Measurements from ENCODE around the gene SH2D2A. TPM values are rescaled to one million over a fixed set of nuclear protein-coding genes. Genes with fewer than 3 reads are reported as not detected.

The SH2D2A gene
- polyA plus RNA-seq, 1 of the 3 experiments (the other 2 are of a cell fraction) = not detected

GRCh38 chr1:156860628-156861423 is 44.2 kb upstream of the SH2D2A start, which contains the start of gene NTRK1:
Gene NTRK1 (plus strand): TSS chr1:156860865. CDS start chr1:156860935, 70 bp downstream.
- TF ChIP-seq SIN3A (IDR thresholded peaks at IDR 0.05; ENCODE audit: borderline replicate concordance, low read depth, low read length) (peak; percentile 75; the same call in 1 of the 2 replicates), MAX (IDR thresholded peaks at IDR 0.05; ENCODE audit: low read depth) (0 out of 2 replicates have a peak, but pooled peaks have one; percentile 32), EP300 (IDR thresholded peaks at IDR 0.05; ENCODE audit: borderline replicate concordance in 1 of 2, low read depth in 1 of 2, low read length in 1 of 2) (no peak), GATA2 (CRISPR knock-in tag; IDR thresholded peaks at IDR 0.05) (no peak), MXI1 (IDR thresholded peaks at IDR 0.05; ENCODE audit: low read depth, low read length) (peak; percentile 95)
- Histone ChIP-seq H3F3A (replicated peaks; ENCODE audit: insufficient read depth) (peaks cover 4% of the 10 kb centered on the region), H3K9me3 (no peaks in the 10 kb centered on the region), H3K9ac (no peak within 1 kb of the TSS), H3K79me2 (ENCODE audit: insufficient read depth) (no peaks in the 10 kb centered on the region), H4K20me1 (ENCODE audit: insufficient read depth) (no peaks in the 10 kb centered on the region), H3K9me2 (no peaks in the 10 kb centered on the region), H3K27ac (ENCODE audit: low read depth in 2 of 2, low read length in 1 of 2) (peak within 1 kb of the TSS in 1 of 2 experiments; percentile 97; a peak in 2 of 4 replicates), H3K4me1 (ENCODE audit: control insufficient read depth in 1 of 2, insufficient read depth in 2 of 2, low read depth in 1 of 2, low read length in 1 of 2) (peaks cover 3 to 74% of the 10 kb centered on the region in 2 experiments; a peak in 2 of 4 replicates), H3K27me3 (ENCODE audit: insufficient read depth) (peaks cover 39% of the 10 kb centered on the region), H3K4me2 (peak within 1 kb of the TSS; percentile 91), H3K4me3 (ENCODE audit: low read depth in 2 of 2, low read length in 1 of 2) (peak within 1 kb of the TSS; percentile 54 to 64), H2AFZ (ENCODE audit: low read depth) (peak within 1 kb of the TSS; percentile 76; the same call in 1 of the 2 replicates), H3K36me3 (replicated peaks in 1 of 2; ENCODE audit: control insufficient read depth in 1 of 2, insufficient read depth in 2 of 2, low read length in 1 of 2) (no peaks in the 10 kb centered on the region)
- CTCF ChIA-PET = interaction anchor here (0.7 to 22.1 kb wide), 49 partner anchors 10 to 281 kb away, joined by 3 to 566 read pairs (median 6); partner anchors contain the start of genes CRABP2, HDGF, ISG20L2 and METTL25B
- peak; percentile 95 for DNase-seq
- WGBS (ENCODE audit: low lambda C conversion rate) = 5% methylated on average over 10 of the region's 69 CpGs
- POLR2A ChIA-PET = interaction anchor here (0.6 to 6.4 kb wide), 26 partner anchors 9 to 184 kb away, joined by 3 to 97 read pairs (median 4); partner anchors contain the start of genes HDGF, ISG20L2, METTL25B and MRPL24

- H3K9me3 ChIP-seq = no peaks in the 10 kb centered on the region
- peak overlapping the region in 1 of 2 experiments; percentile 97; a peak in 2 of 4 replicates for H3K27ac ChIP-seq (ENCODE audit: low read depth in 2 of 2, low read length in 1 of 2)
- H3K4me2 ChIP-seq = peak overlapping the region; percentile 91
- H3K79me2 ChIP-seq (ENCODE audit: insufficient read depth) = no peaks in the 10 kb centered on the region
- ChIA-PET CTCF (interaction anchor here (0.6 to 22.1 kb wide), 58 partner anchors 10 to 718 kb away, joined by 3 to 566 read pairs (median 5); partner anchors contain the start of genes CRABP2, HDGF, ISG20L2 and LRRC71), POLR2A (interaction anchor here (0.6 to 6.4 kb wide), 21 partner anchors 8 to 183 kb away, joined by 3 to 97 read pairs (median 4); partner anchors contain the start of genes HDGF, ISG20L2, METTL25B and MRPL24)
- peaks cover 4% of the 10 kb centered on the region for H3F3A ChIP-seq (replicated peaks; ENCODE audit: insufficient read depth)
- peak; percentile 87 for DNase-seq
- H4K20me1 ChIP-seq (ENCODE audit: insufficient read depth) = no peaks in the 10 kb centered on the region
- H3K36me3 ChIP-seq (replicated peaks in 1 of 2; ENCODE audit: control insufficient read depth in 1 of 2, insufficient read depth in 2 of 2, low read length in 1 of 2) = no peaks in the 10 kb centered on the region
- peaks cover 39% of the 10 kb centered on the region for H3K27me3 ChIP-seq (ENCODE audit: insufficient read depth)
- no peak overlapping the region for H3K9ac ChIP-seq
- peak overlapping the region; percentile 54 to 64 for H3K4me3 ChIP-seq (ENCODE audit: low read depth in 2 of 2, low read length in 1 of 2)
- peaks cover 3 to 74% of the 10 kb centered on the region in 2 experiments; a peak in 2 of 4 replicates for H3K4me1 ChIP-seq (ENCODE audit: control insufficient read depth in 1 of 2, insufficient read depth in 2 of 2, low read depth in 1 of 2, low read length in 1 of 2)
- H2AFZ ChIP-seq (ENCODE audit: low read depth) = peak overlapping the region; percentile 76; the same call in 1 of the 2 replicates
- TF ChIP-seq SMC3 (IDR thresholded peaks at IDR 0.05; ENCODE audit: low read depth, low read length) (peak; percentile 90), RCOR1 (IDR thresholded peaks at IDR 0.05; ENCODE audit: low read length) (0 out of 2 replicates have a peak, but pooled peaks have one; percentile 12), RAD21 (IDR thresholded peaks at IDR 0.05; ENCODE audit: low read length) (peak; percentile 86), GATA2 (CRISPR knock-in tag; IDR thresholded peaks at IDR 0.05) (no peak), CTCF (IDR thresholded peaks at IDR 0.05) (peak; percentile 85), ELF1 (IDR thresholded peaks at IDR 0.05) (no peak)
- under 1% methylated on average over 27 of the region's 35 CpGs for WGBS (ENCODE audit: low lambda C conversion rate)
- H3K9me2 ChIP-seq = no peaks in the 10 kb centered on the region
Observed at GRCh38 chr1:156860113-156860627, 43.5 kb upstream of the SH2D2A start.
